GM23338 (cell line): ENCODE measurements around the gene EFEMP1. TPM values are rescaled to one million over a fixed set of nuclear protein-coding genes. Genes with fewer than 3 reads are reported as not detected.

Experiments used
- ATAC-seq: fragments of 200-7000 bp; cut with Tn5 transposase; 3 replicates; pipeline ENCODE4 v1.9.1; 2020
- DNase-seq: peaks from one replicate; pipeline ENCODE4 v3.0.0-alpha.2; 2015; ENCODE audit warnings: low spot score
- H2AFZ ChIP-seq: fragments of 200-600 bp; sonication (generic); 2 replicates; pipeline ENCODE4 v1.8.0; 2016; ENCODE audit warnings: antibody characterized with exemption, mild to moderate bottlenecking, moderate library complexity
- H3F3A ChIP-seq: fragments of 200-600 bp; sonication (generic); replicated peaks from 2 replicates; pipeline ENCODE4 v1.8.0; 2017; ENCODE audit warnings: antibody characterized with exemption, mixed run types, low read depth
- H3K27ac ChIP-seq: fragments of 200-600 bp; sonication (generic); 2 replicates; pipeline ENCODE4 v1.6.1; 2016; ENCODE audit warnings: low read depth
- H3K27me3 ChIP-seq: fragments of 200-600 bp; sonication (generic); 2 replicates; pipeline ENCODE4 v1.8.0; 2016; ENCODE audit warnings: mild to moderate bottlenecking, mixed run types, moderate library complexity; ENCODE audit not compliant: insufficient read depth
- H3K36me3 ChIP-seq: fragments of 200-600 bp; sonication (generic); 2 replicates; pipeline ENCODE4 v1.8.0; 2016; ENCODE audit warnings: mild to moderate bottlenecking; ENCODE audit not compliant: insufficient read depth
- H3K4me1 ChIP-seq: fragments of 200-600 bp; sonication (generic); 2 replicates; pipeline ENCODE4 v1.8.0; 2016; ENCODE audit warnings: mild to moderate bottlenecking, moderate library complexity; ENCODE audit not compliant: insufficient read depth
- H3K4me2 ChIP-seq: fragments of 200-600 bp; sonication (generic); 2 replicates; pipeline ENCODE4 v1.7.1; 2017; ENCODE audit warnings: mixed run types
- H3K4me3 ChIP-seq: fragments of 200-600 bp; sonication (generic); 2 replicates; pipeline ENCODE4 v1.6.1; 2016; ENCODE audit warnings: mixed run types
- H3K79me2 ChIP-seq: fragments of 200-600 bp; sonication (generic); replicated peaks from 2 replicates; pipeline ENCODE4 v1.8.0; 2017; ENCODE audit warnings: mild to moderate bottlenecking; ENCODE audit not compliant: insufficient read depth
- H3K9me2 ChIP-seq: fragments of 200-600 bp; sonication (generic); 2 replicates; pipeline ENCODE4 v1.8.0; 2017; ENCODE audit not compliant: insufficient read depth
- H4K20me1 ChIP-seq: fragments of 200-600 bp; sonication (generic); replicated peaks from 2 replicates; pipeline ENCODE4 v1.8.0; 2017; ENCODE audit warnings: mild to moderate bottlenecking; ENCODE audit not compliant: insufficient read depth
- H3K27ac Mint-ChIP-seq: 2 replicates; pipeline ENCODE4 v1.8.0; 2020; ENCODE audit warnings: inconsistent platforms, mild to moderate bottlenecking, moderate library complexity, mixed read lengths
- H3K27me3 Mint-ChIP-seq: 3 replicates; pipeline ENCODE4 v1.8.0; 2022; ENCODE audit warnings: low read depth, mild to moderate bottlenecking, moderate library complexity, mixed read lengths, inconsistent platforms; ENCODE audit not compliant: insufficient read depth, poor library complexity
- H3K36me3 Mint-ChIP-seq: 3 replicates; pipeline ENCODE4 v1.8.0; 2021; ENCODE audit warnings: low read depth, mild to moderate bottlenecking, inconsistent platforms, moderate library complexity, mixed read lengths
- H3K4me1 Mint-ChIP-seq: 3 replicates; pipeline ENCODE4 v1.8.0; 2020; ENCODE audit warnings: mild to moderate bottlenecking, inconsistent platforms, mixed read lengths
- H3K4me3 Mint-ChIP-seq: 3 replicates; pipeline ENCODE4 v1.8.0; 2021; ENCODE audit warnings: moderate library complexity, mild to moderate bottlenecking, inconsistent platforms, mixed read lengths
- H3K9me3 Mint-ChIP-seq: 3 replicates; pipeline ENCODE4 v1.8.0; 2020; ENCODE audit warnings: moderate library complexity, mild to moderate bottlenecking, inconsistent platforms, mixed read lengths
- CREB1 ChIP-seq: fragments of 250-450 bp; sonication (Bioruptor Pico); IDR thresholded peaks from 2 replicates; pipeline ENCODE4 v1.5.0; 2020; ENCODE audit warnings: low read depth, mild to moderate bottlenecking, moderate library complexity
- EZH2 ChIP-seq: fragments of 200-600 bp; sonication (generic); IDR thresholded peaks from one replicate; pipeline ENCODE4 v1.8.0; 2017; ENCODE audit warnings: antibody characterized with exemption, mild to moderate bottlenecking, low read depth; ENCODE audit not compliant: unreplicated experiment
- EZH2phosphoT487 ChIP-seq: fragments of 200-600 bp; sonication (generic); IDR thresholded peaks from one replicate; pipeline ENCODE4 v1.8.1; 2018; ENCODE audit warnings: antibody characterized with exemption; ENCODE audit not compliant: unreplicated experiment
- JUNB ChIP-seq: IDR thresholded peaks from one replicate; pipeline ENCODE4 v1.6.1; 2016; ENCODE audit warnings: antibody characterized with exemption; ENCODE audit not compliant: unreplicated experiment
- POLR2AphosphoS5 ChIP-seq: IDR thresholded peaks from 2 replicates; pipeline ENCODE4 v1.6.1; 2016; ENCODE audit warnings: antibody characterized with exemption, low read depth
- STAT1 ChIP-seq: IDR thresholded peaks from one replicate; pipeline ENCODE4 v1.6.1; 2016; ENCODE audit warnings: antibody characterized with exemption; ENCODE audit not compliant: unreplicated experiment
- ZNF114 ChIP-seq: fragments of 250-450 bp; sonication (Bioruptor Pico); IDR thresholded peaks from 2 replicates; pipeline ENCODE4 v1.5.0; 2020; ENCODE audit warnings: mild to moderate bottlenecking, moderate library complexity
- ZNF331 ChIP-seq: fragments of 250-450 bp; sonication (Bioruptor Pico); IDR thresholded peaks from 2 replicates; pipeline ENCODE4 v1.5.0; 2020; ENCODE audit warnings: low read depth, mild to moderate bottlenecking, moderate library complexity
- polyA plus RNA-seq: library from polyadenylated mRNA; unstranded; fragments of >200 nt; fragmentation: Nextera tagmentation; extraction: Ambion mirVana; gene quantifications from 2 replicates; pipeline ENCODE4 v1.2.1, GENCODE V29; 2016
- total RNA-seq: library from RNA; depleted of rRNA; stranded (reverse); fragments of >200 nt; shearing (Covaris generic); gene quantifications from 2 replicates; pipeline ENCODE4 v1.2.3, GENCODE V29; 2014
- TF ChIP-seq, protein P1 (sequence below): fragments of 250-450 bp; sonication (Bioruptor Pico); IDR thresholded peaks from 2 replicates; pipeline ENCODE4 v1.5.0; 2020; ENCODE audit warnings: mild to moderate bottlenecking, moderate library complexity
- TF ChIP-seq, protein P2 (sequence below), 2 experiments: fragments of 200-600 bp in 1 of 2; sonication (generic) in 1 of 2; conservative IDR thresholded peaks; 2 replicates each; pipeline versions ENCODE4 v1.5.1 to v1.6.1; 2016 to 2017; ENCODE audit warnings: antibody characterized with exemption in 2 of 2, low read depth in 2 of 2, mild to moderate bottlenecking in 2 of 2, moderate library complexity in 1 of 2

EFEMP1 gene
- total and polyA plus RNA-seq, 2 experiments from 2014 or later: 12.6 to 22.5 TPM

DNA sequence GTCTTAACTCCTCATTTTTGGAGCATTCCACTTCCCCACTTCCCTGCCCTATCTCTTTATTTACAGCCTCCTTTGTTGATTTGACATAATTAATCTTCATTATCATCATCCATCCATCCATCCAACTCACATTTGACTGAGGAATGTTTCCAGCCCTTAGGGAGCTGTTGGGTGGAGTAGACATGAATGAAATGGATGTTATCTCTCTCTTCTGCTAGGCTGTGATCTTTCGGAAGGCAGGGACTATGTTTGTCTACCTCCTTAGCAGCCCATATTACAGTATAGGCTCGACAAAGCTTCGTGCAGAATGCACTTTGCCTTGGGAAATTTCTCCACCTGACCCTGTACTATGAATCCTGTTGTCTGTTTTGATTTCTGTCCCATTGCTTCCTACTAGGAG is 7.7 kb upstream of the EFEMP1 start (continued):
- no peak for TF ChIP-seq CREB1 (CRISPR knock-in tag)

DNA sequence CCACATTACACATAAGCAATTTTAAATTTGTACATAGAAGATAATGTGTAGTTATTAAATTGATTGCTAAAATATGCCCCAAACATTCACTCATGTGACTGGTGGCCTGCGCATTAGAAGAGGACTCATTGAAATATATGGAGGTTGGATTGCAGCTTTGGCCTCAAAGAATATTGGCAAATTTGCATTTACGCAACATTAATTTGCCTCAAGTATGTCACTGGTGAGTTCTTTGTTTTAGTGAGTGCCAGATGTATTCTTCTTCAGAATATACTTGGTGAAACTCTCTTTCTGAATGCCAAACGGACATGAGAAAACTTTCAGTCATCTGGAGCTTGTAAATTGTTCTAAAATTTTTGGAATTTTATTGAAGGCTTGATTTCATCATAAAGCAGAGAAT is 5.9 kb upstream of the EFEMP1 start:
- ATAC-seq (no peak), DNase-seq (no peak)
- no peak overlapping the region for H3K4me3 Mint-ChIP-seq
- TF ChIP-seq STAT1: no peak
- no peak for TF ChIP-seq POLR2AphosphoS5
- no peak for TF ChIP-seq ZNF114
- TF ChIP-seq ZNF331 (CRISPR knock-in tag): no peak
- no peak for TF ChIP-seq JUNB
- Histone ChIP-seq H3F3A (no peaks in the 10 kb centered on the region), H3K79me2 (no peaks in the 10 kb centered on the region), H3K4me1 (no peaks in the 10 kb centered on the region), H3K36me3 (no peaks in the 10 kb centered on the region), H3K9me2 (no peaks in the 10 kb centered on the region), H3K27ac (no peak overlapping the region), H2AFZ (no peak overlapping the region), H4K20me1 (no peaks in the 10 kb centered on the region), H3K27me3 (peaks cover 14% of the 10 kb centered on the region), H3K4me3 (no peak overlapping the region), H3K4me2 (no peak overlapping the region)
- H3K9me3 Mint-ChIP-seq: no peaks in the 10 kb centered on the region
- peak overlapping the region; percentile 44; the same call in 1 of the 2 replicates for H3K27ac Mint-ChIP-seq
- H3K4me1 Mint-ChIP-seq: peaks cover 18% of the 10 kb centered on the region
- H3K36me3 Mint-ChIP-seq: no peaks in the 10 kb centered on the region
- peaks cover 10% of the 10 kb centered on the region for H3K27me3 Mint-ChIP-seq

DNA sequence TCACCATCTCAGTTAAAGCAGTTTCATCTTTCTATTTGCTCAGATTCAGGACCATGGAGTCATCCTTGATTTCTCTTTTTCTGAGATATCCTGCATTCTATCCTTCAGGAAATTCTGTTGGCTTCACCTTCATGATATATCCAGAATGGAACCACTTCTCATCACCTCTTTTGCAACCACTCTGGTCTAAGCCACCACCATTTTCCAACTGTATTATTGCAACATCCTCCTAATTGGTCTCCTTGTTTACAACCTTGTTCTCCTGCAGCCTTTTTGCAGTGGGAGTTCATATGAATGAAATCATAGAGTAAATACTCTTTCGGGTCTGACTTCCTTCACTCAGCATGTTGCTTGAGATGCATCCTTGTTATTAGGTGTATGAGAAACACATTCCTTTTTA is 3.4 kb upstream of the EFEMP1 start:
- Histone ChIP-seq H2AFZ (no peak overlapping the region), H3K27me3 (peaks cover 36% of the 10 kb centered on the region), H3K79me2 (no peaks in the 10 kb centered on the region), H3K9me2 (no peaks in the 10 kb centered on the region), H3K27ac (no peak overlapping the region), H3K4me3 (no peak overlapping the region), H3F3A (no peaks in the 10 kb centered on the region), H3K4me2 (no peak overlapping the region), H3K4me1 (peaks cover 6% of the 10 kb centered on the region; the same call in 1 of the 2 replicates), H4K20me1 (no peaks in the 10 kb centered on the region), H3K36me3 (no peaks in the 10 kb centered on the region)
- no peaks in the 10 kb centered on the region for H3K36me3 Mint-ChIP-seq
- no peak for ATAC-seq
- H3K9me3 Mint-ChIP-seq: no peaks in the 10 kb centered on the region
- DNase-seq: no peak
- H3K4me1 Mint-ChIP-seq: peaks cover 23% of the 10 kb centered on the region
- no peak overlapping the region; the same call in 1 of the 2 replicates for H3K27ac Mint-ChIP-seq
- H3K4me3 Mint-ChIP-seq: no peak overlapping the region
- peaks cover 24% of the 10 kb centered on the region for H3K27me3 Mint-ChIP-seq
- TF ChIP-seq POLR2AphosphoS5: no peak
- no peak for TF ChIP-seq EZH2
- TF ChIP-seq, protein P1, sequence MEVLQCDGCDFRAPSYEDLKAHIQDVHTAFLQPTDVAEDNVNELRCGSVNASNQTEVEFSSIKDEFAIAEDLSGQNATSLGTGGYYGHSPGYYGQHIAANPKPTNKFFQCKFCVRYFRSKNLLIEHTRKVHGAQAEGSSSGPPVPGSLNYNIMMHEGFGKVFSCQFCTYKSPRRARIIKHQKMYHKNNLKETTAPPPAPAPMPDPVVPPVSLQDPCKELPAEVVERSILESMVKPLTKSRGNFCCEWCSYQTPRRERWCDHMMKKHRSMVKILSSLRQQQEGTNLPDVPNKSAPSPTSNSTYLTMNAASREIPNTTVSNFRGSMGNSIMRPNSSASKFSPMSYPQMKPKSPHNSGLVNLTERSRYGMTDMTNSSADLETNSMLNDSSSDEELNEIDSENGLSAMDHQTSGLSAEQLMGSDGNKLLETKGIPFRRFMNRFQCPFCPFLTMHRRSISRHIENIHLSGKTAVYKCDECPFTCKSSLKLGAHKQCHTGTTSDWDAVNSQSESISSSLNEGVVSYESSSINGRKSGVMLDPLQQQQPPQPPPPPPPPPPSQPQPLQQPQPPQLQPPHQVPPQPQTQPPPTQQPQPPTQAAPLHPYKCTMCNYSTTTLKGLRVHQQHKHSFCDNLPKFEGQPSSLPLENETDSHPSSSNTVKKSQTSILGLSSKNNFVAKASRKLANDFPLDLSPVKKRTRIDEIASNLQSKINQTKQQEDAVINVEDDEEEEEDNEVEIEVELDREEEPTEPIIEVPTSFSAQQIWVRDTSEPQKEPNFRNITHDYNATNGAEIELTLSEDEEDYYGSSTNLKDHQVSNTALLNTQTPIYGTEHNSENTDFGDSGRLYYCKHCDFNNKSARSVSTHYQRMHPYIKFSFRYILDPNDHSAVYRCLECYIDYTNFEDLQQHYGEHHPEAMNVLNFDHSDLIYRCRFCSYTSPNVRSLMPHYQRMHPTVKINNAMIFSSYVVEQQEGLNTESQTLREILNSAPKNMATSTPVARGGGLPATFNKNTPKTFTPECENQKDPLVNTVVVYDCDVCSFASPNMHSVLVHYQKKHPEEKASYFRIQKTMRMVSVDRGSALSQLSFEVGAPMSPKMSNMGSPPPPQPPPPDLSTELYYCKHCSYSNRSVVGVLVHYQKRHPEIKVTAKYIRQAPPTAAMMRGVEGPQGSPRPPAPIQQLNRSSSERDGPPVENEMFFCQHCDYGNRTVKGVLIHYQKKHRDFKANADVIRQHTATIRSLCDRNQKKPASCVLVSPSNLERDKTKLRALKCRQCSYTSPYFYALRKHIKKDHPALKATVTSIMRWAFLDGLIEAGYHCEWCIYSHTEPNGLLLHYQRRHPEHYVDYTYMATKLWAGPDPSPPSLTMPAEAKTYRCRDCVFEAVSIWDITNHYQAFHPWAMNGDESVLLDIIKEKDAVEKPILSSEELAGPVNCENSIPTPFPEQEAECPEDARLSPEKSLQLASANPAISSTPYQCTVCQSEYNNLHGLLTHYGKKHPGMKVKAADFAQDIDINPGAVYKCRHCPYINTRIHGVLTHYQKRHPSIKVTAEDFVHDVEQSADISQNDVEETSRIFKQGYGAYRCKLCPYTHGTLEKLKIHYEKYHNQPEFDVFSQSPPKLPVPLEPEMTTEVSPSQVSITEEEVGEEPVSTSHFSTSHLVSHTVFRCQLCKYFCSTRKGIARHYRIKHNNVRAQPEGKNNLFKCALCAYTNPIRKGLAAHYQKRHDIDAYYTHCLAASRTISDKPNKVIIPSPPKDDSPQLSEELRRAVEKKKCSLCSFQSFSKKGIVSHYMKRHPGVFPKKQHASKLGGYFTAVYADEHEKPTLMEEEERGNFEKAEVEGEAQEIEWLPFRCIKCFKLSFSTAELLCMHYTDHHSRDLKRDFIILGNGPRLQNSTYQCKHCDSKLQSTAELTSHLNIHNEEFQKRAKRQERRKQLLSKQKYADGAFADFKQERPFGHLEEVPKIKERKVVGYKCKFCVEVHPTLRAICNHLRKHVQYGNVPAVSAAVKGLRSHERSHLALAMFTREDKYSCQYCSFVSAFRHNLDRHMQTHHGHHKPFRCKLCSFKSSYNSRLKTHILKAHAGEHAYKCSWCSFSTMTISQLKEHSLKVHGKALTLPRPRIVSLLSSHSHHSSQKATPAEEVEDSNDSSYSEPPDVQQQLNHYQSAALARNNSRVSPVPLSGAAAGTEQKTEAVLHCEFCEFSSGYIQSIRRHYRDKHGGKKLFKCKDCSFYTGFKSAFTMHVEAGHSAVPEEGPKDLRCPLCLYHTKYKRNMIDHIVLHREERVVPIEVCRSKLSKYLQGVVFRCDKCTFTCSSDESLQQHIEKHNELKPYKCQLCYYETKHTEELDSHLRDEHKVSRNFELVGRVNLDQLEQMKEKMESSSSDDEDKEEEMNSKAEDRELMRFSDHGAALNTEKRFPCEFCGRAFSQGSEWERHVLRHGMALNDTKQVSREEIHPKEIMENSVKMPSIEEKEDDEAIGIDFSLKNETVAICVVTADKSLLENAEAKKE (CRISPR knock-in tag): no peak
- TF ChIP-seq, protein P2, sequence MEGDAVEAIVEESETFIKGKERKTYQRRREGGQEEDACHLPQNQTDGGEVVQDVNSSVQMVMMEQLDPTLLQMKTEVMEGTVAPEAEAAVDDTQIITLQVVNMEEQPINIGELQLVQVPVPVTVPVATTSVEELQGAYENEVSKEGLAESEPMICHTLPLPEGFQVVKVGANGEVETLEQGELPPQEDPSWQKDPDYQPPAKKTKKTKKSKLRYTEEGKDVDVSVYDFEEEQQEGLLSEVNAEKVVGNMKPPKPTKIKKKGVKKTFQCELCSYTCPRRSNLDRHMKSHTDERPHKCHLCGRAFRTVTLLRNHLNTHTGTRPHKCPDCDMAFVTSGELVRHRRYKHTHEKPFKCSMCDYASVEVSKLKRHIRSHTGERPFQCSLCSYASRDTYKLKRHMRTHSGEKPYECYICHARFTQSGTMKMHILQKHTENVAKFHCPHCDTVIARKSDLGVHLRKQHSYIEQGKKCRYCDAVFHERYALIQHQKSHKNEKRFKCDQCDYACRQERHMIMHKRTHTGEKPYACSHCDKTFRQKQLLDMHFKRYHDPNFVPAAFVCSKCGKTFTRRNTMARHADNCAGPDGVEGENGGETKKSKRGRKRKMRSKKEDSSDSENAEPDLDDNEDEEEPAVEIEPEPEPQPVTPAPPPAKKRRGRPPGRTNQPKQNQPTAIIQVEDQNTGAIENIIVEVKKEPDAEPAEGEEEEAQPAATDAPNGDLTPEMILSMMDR (conservative IDR thresholded peaks at IDR 0.05; ENCODE audit: low read depth in 2 of 2): no peak
- TF ChIP-seq CREB1 (CRISPR knock-in tag): no peak
- no peak for TF ChIP-seq EZH2phosphoT487
- TF ChIP-seq ZNF114: no peak
